ENCODE data around the gene NOL8.

Gene NOL8

GRCh38 chr9:92266486-92266885 is 58.7 kb downstream of the NOL8 start:
- DNase-seq (ENCODE audit: low read depth) = no peak

GRCh38 chr9:92265154-92265553 is 60.0 kb downstream of the NOL8 start:
- no peak for DNase-seq (ENCODE audit: low read depth)

GRCh38 chr9:92263131-92263530 is 62.0 kb downstream of the NOL8 start:
- no peak for DNase-seq (ENCODE audit: low read depth)

GRCh38 chr9:92257327-92257726 is 67.8 kb downstream of the NOL8 start:
- no peak for DNase-seq (ENCODE audit: low read depth)

- no peak for DNase-seq (ENCODE audit: low read depth)
These were observed 70.5 kb downstream of the NOL8 start for GRCh38 chr9:92254381-92255337.

GRCh38 chr9:92253656-92254055 is 71.5 kb downstream of the NOL8 start:
- DNase-seq (ENCODE audit: low read depth) = no peak

GRCh38 chr9:92247981-92248380 is 77.2 kb downstream of the NOL8 start:
- no peak for DNase-seq (ENCODE audit: low read depth)
